Measurements from ENCODE around the gene TBX5. TPM values are rescaled to one million over a fixed set of nuclear protein-coding genes. Genes with fewer than 3 reads are reported as not detected.

Gene TBX5
- total and polyA plus RNA-seq, 9 donors = 0.04 to 0.23 (median 0.17) TPM; not detected in 5

DNA sequence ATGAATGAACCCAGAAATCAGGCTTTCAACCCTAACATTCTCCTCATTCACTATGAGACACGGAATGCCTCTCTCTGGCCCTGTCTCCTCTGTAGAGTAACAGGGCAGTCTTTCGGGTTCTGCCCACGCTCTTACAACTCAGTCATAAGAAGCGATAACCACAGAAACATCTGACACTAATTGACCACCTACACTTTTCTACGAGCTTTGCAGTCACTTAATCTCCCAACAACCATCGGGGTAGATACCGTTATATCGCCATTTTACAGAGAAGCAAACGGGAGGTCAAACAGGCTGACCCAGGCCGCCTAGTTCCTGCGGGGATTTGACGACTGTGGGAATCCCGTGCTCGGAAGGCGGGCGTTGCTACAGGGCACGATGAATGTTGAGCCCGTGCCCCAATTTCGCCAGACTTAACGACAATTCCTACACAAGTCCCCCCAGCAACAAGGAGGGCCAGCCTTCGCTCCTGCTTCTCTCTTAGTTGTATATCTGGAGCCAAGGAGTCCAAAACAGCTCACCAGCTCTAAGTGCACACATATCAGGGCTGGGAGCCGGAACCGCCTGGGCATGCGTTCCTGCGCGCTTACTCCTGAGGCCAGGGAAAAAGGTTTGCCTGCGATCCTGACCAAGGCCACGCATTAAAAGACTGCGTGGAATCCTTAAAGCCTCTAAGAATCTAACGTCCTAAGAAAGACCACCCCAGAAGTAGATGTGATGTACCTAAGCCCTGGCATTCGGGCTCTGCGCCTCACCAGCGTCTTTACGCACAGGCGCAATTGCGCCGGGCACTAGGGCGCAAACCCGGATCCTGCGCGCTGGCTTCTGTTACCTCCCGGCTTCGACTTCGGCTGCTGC lies 38.7 kb upstream of the TBX5 start:
- Histone ChIP-seq H3K9me3 (no peaks in the 10 kb centered on the region), H3K36me3 (no peaks in the 10 kb centered on the region), H3K27ac (no peak overlapping the region), H3K4me1 (ENCODE audit: insufficient read depth) (no peaks in the 10 kb centered on the region), H3K4me3 (no peak overlapping the region), H3K27me3 (no peaks in the 10 kb centered on the region)
- intact Hi-C loops (cut with DNase I) = no loop called here
- no peak for DNase-seq
- WGBS, 3 donors = 2 to 3% (median 3%) methylated on average over 44 of the region's 44 CpGs
- no peak for TF ChIP-seq EP300 (IDR thresholded peaks at IDR 0.05)
- TF ChIP-seq, protein P1, sequence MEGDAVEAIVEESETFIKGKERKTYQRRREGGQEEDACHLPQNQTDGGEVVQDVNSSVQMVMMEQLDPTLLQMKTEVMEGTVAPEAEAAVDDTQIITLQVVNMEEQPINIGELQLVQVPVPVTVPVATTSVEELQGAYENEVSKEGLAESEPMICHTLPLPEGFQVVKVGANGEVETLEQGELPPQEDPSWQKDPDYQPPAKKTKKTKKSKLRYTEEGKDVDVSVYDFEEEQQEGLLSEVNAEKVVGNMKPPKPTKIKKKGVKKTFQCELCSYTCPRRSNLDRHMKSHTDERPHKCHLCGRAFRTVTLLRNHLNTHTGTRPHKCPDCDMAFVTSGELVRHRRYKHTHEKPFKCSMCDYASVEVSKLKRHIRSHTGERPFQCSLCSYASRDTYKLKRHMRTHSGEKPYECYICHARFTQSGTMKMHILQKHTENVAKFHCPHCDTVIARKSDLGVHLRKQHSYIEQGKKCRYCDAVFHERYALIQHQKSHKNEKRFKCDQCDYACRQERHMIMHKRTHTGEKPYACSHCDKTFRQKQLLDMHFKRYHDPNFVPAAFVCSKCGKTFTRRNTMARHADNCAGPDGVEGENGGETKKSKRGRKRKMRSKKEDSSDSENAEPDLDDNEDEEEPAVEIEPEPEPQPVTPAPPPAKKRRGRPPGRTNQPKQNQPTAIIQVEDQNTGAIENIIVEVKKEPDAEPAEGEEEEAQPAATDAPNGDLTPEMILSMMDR (IDR thresholded peaks at IDR 0.05) = no peak
- no peak for TF ChIP-seq POLR2A (IDR thresholded peaks at IDR 0.05)

DNA sequence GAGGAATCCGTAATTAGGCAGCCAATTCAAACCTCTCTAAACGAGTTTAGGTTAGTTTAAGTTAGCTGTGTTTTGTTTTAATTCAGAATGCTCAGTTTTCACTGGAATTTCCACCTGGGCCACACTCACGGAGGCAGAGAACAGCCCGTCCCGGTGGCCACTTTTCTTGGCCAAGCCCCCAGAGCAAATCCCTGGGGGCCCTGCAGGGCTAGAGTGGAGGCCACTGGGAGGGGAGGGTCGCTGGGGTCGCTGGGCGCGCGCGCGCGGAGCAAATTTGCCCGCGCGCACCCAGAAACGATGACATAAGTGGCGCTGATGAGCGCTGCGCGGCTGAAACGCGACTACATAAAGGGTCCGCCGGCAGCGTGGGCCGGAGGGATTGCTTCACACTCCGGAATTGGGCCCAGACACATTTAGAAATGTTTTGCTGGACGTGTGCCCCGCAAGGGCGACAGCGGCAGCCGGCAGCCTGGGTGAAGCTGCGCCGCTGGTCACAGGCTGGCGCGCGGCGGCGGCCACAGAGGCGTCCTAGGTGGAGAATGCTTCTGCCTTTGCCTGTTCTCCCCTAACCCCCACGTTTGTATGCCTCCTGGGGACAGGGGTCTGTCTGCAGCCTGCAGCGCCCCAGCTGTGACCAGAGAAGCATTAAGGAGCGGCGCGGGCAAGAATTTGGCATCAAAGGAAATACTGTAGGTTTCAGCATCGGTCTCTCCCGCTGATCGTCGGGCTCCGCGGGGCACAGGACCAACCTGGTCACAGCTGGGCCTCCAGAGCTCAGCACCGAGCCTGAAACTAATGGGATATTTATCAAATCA lies 37.9 kb upstream of the TBX5 start:
- H3K27ac ChIP-seq = no peak overlapping the region
- no peak for TF ChIP-seq POLR2A (IDR thresholded peaks at IDR 0.05)
- TF ChIP-seq, protein P1 (IDR thresholded peaks at IDR 0.05) = no peak
- no peak for TF ChIP-seq EP300 (IDR thresholded peaks at IDR 0.05)
- intact Hi-C loops (cut with DNase I) = no loop called here
- no peaks in the 10 kb centered on the region for H3K27me3 ChIP-seq
- H3K4me3 ChIP-seq = no peak overlapping the region
- no peaks in the 10 kb centered on the region for H3K4me1 ChIP-seq (ENCODE audit: insufficient read depth)
- no peaks in the 10 kb centered on the region for H3K36me3 ChIP-seq
- no peaks in the 10 kb centered on the region for H3K9me3 ChIP-seq
- DNase-seq = no peak
- 1 to 2% (median 1%) methylated on average over 48 to 53 of the region's 53 CpGs for WGBS, 3 donors

DNA sequence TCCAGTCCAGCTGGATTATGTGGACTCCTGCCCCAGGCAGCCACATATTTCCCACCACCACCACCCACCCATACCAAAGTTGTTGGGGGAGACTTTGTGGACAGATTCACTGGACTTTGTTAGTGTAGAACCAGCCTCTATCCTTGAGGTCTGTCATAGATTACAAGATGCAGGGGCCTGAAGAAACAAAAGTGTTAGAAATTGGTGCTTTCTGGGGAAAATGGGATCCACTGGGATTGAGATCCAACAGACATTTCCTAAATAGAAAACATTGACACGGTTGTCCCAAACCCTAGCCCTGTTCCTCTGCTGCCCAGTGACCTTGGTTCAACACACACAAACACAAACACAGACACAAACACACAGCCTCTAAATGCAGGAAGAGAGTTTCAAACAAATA lies 36.6 kb upstream of the TBX5 start:
- no peaks in the 10 kb centered on the region for H3K9me3 ChIP-seq
- 0 to 4% (median 0%) methylated on average over 1 of the region's 1 CpG for WGBS, 3 donors
- H3K27ac ChIP-seq = no peak overlapping the region
- H3K4me3 ChIP-seq = no peak overlapping the region
- no peaks in the 10 kb centered on the region for H3K27me3 ChIP-seq
- no peak for DNase-seq
- intact Hi-C loops (cut with DNase I) = no loop called here
- no peaks in the 10 kb centered on the region for H3K4me1 ChIP-seq (ENCODE audit: insufficient read depth)
- H3K36me3 ChIP-seq = no peaks in the 10 kb centered on the region
- no peak for TF ChIP-seq EP300 (IDR thresholded peaks at IDR 0.05)
- TF ChIP-seq, protein P1 (IDR thresholded peaks at IDR 0.05) = no peak
- no peak for TF ChIP-seq POLR2A (IDR thresholded peaks at IDR 0.05)

GRCh38 chr12:114441545-114441944 lies 35.6 kb upstream of the TBX5 start:
- WGBS, 3 donors = 4 to 8% (median 5%) methylated on average over 6 of the region's 6 CpGs
- no peaks in the 10 kb centered on the region for H3K4me1 ChIP-seq (ENCODE audit: insufficient read depth)
- no peaks in the 10 kb centered on the region for H3K27me3 ChIP-seq
- H3K9me3 ChIP-seq = no peaks in the 10 kb centered on the region
- TF ChIP-seq, protein P1 (IDR thresholded peaks at IDR 0.05) = no peak
- TF ChIP-seq POLR2A (IDR thresholded peaks at IDR 0.05) (no peak), EP300 (IDR thresholded peaks at IDR 0.05) (no peak)
- intact Hi-C loops (cut with DNase I) = no loop called here
- no peak overlapping the region for H3K27ac ChIP-seq
- DNase-seq = no peak
- H3K4me3 ChIP-seq = no peak overlapping the region
- no peaks in the 10 kb centered on the region for H3K36me3 ChIP-seq
